Uterus (tissue), 4 donors: ENCODE measurements around the gene TFPI2. TPM values are rescaled to one million over a fixed set of nuclear protein-coding genes. Genes with fewer than 3 reads are reported as not detected.
"Not testable (repeated sequence)": the region's sequence is repeated elsewhere in the genome, so short reads cannot be mapped to it uniquely, and the experiment has no call there.

Experiments
- DNase-seq, 2 donors: peaks; one replicate each; pipeline ENCODE4 v3.0.0-alpha.2; 2019 to 2020
- H3K27ac ChIP-seq, 2 donors: fragments of 200-600 bp; sonication (generic); 1 replicate in 1 of 2; 2 replicates in 1 of 2; pipeline ENCODE4 v1.5.1; 2016 to 2018
- H3K27me3 ChIP-seq, 2 donors: fragments of 200-600 bp; sonication (generic); one replicate each; pipeline ENCODE4 v1.5.1; 2018 to 2019; ENCODE audit warnings: control low read depth in 1 of 2
- H3K36me3 ChIP-seq, 2 donors: fragments of 200-600 bp; sonication (generic); one replicate each; pipeline ENCODE4 v1.5.1; 2019; ENCODE audit warnings: control low read depth in 1 of 2
- H3K4me1 ChIP-seq, 2 donors: fragments of 200-600 bp; sonication (generic); one replicate each; pipeline ENCODE4 v1.5.1; 2018 to 2019; ENCODE audit warnings: control low read depth in 1 of 2
- H3K4me3 ChIP-seq, 2 donors: fragments of 200-600 bp; sonication (generic); 1 replicate in 1 of 2; 2 replicates in 1 of 2; pipeline ENCODE4 v1.5.1; 2018 to 2019; ENCODE audit warnings: mild to moderate bottlenecking in 1 of 2
- H3K9me3 ChIP-seq, 2 donors: fragments of 200-600 bp; sonication (generic); one replicate each; pipeline ENCODE4 v1.5.1; 2019; ENCODE audit warnings: control low read depth in 1 of 2
- CTCF ChIP-seq, 4 experiments: fragments of 200-600 bp in 2 of 4; fragments of 450-650 bp in 2 of 4; sonication (generic) in 2 of 4; IDR thresholded peaks; one replicate each; pipeline ENCODE4 v1.5.1; 2016 to 2019; ENCODE audit warnings: antibody characterized with exemption in 4 of 4, mild to moderate bottlenecking in 2 of 4, moderate library complexity in 1 of 4
- POLR2A ChIP-seq, 2 donors: fragments of 450-650 bp; IDR thresholded peaks; one replicate each; pipeline ENCODE4 v1.6.1; 2016; ENCODE audit warnings: antibody characterized with exemption in 2 of 2, mild to moderate bottlenecking in 1 of 2, moderate library complexity in 1 of 2
- intact Hi-C: fragments of 100-400 bp; cut with DNase I; formaldehyde crosslinking; loops from one replicate; pipeline ENCODE4 v1.15.1; 2023; ENCODE audit warnings: low total_unique reads
- total RNA-seq, 4 donors: library from RNA; depleted of rRNA in 3 of 4; stranded (reverse); fragments of >200 nt in 3 of 4; gene quantifications; one replicate each; pipeline versions ENCODE4 v1.1.0 to v1.2.4, GENCODE V29; 2014 to 2023
- donor health status: DM: yes; HTN: yes; CAD: no.

The TFPI2 gene
- total RNA-seq, 4 donors from 2014 or later = 6.2 to 15.1 (median 10.5) TPM; not detected in 1

GRCh38 chr7:93921607-93922566 is 31.3 kb upstream of the TFPI2 start, which contains the start of gene GNG11:
GNG11 (plus strand) TSS chr7:93921735; CDS start chr7:93922138, 403 bp downstream.
- H3K9me3 ChIP-seq = no peaks in the 10 kb centered on the region
- no peaks in the 10 kb centered on the region for H3K36me3 ChIP-seq
- H3K27ac ChIP-seq = peak within 1 kb of the TSS; percentile 98
- no peaks in the 10 kb centered on the region for H3K27me3 ChIP-seq
- TF ChIP-seq POLR2A (IDR thresholded peaks at IDR 0.05) = peak; percentile 32 to 40
- TF ChIP-seq CTCF (IDR thresholded peaks at IDR 0.05) = no peak
- DNase-seq = peak; percentile 75 to 79
- H3K4me1 ChIP-seq = no peaks in the 10 kb centered on the region
- peak within 1 kb of the TSS; percentile 76 to 81 for H3K4me3 ChIP-seq
- intact Hi-C loops = no loop called here

GRCh38 chr7:93921186-93921585 is 30.6 kb upstream of the TFPI2 start:
- Histone ChIP-seq H3K9me3 (no peaks in the 10 kb centered on the region), H3K4me3 (peak overlapping the region; percentile 76 to 81), H3K27ac (peak overlapping the region; percentile 98), H3K4me1 (no peaks in the 10 kb centered on the region), H3K27me3 (no peaks in the 10 kb centered on the region), H3K36me3 (no peaks in the 10 kb centered on the region)
- intact Hi-C loops = no loop called here
- TF ChIP-seq CTCF (IDR thresholded peaks at IDR 0.05) (no peak), POLR2A (IDR thresholded peaks at IDR 0.05) (no peak)
- no peak for DNase-seq

DNA sequence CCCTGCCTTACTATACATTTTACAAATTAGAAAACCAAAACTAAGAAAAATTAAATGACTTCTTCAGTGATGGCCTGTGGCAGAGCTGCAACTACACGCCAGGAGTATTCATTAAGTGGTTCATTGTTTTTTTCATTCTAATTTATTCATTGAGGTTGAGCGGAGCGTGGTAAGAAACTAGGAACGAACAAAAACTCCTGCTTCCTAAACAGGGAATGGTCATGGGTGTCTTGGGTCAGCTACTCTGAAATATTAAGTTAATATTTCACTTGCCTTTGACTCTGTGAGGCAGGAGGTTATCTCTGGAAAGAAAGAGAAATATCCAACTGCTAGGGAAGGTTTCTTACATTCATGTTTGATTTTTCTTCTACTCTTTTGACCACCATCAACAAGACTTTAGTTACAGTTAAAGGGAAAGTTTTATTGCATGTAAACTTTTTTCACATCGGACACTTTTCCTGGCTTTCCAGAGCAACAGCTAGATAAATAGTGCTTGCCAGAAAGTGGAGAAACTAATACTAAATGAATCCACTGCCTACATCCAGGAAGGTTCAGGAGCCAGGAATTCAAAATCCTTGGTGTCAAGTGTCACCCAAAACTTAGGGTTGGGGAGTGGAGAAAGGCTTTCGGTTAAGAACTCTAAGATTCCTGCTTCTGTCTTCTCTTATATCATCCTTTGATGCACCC is 30.1 kb upstream of the TFPI2 start:
- Histone ChIP-seq H3K4me3 (peak overlapping the region; percentile 76 to 81), H3K36me3 (no peaks in the 10 kb centered on the region), H3K4me1 (no peaks in the 10 kb centered on the region), H3K27me3 (no peaks in the 10 kb centered on the region), H3K27ac (peak overlapping the region; percentile 98), H3K9me3 (no peaks in the 10 kb centered on the region)
- intact Hi-C loops = no loop called here
- DNase-seq = no peak
- TF ChIP-seq POLR2A (IDR thresholded peaks at IDR 0.05) (no peak), CTCF (IDR thresholded peaks at IDR 0.05) (no peak)

- intact Hi-C loops = not testable (repeated sequence)
Measured at GRCh38 chr7:93916315-93916714, 25.8 kb upstream of the TFPI2 start.

DNA sequence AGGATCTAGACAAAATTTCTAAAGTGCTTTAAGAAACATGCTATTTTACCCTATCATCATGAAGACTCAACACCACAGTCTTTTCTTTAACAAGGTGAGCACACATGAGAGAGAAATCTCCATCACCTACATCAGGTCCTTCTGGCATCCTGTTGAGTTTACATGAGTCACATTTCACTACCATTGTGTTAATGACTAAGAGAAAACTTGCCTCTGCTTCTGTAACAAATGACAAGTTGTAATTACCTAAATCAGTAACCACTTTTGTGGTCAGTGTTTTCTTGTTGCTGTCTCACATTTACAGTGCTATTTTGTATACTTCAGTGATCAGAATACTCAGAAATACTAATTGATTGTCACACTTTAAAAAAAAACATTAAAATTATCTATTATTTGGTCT is 25.3 kb upstream of the TFPI2 start:
- H3K4me1 ChIP-seq, H3K36me3 ChIP-seq, DNase-seq, H3K27me3 ChIP-seq, H3K4me3 ChIP-seq, intact Hi-C loops, H3K9me3 ChIP-seq: not testable (repeated sequence)
- peak overlapping the region; percentile 64 to 78 for H3K27ac ChIP-seq

More at GRCh38 chr7:93916315-93916714, 25.8 kb upstream of the TFPI2 start:
- H3K27me3 ChIP-seq, H3K36me3 ChIP-seq, H3K9me3 ChIP-seq, DNase-seq, H3K4me1 ChIP-seq, H3K4me3 ChIP-seq: not testable (repeated sequence)
- peak overlapping the region; percentile 64 to 78 for H3K27ac ChIP-seq

GRCh38 chr7:93915206-93915842 is 24.8 kb upstream of the TFPI2 start:
- H3K27me3 ChIP-seq, H3K4me3 ChIP-seq, DNase-seq, H3K4me1 ChIP-seq, H3K36me3 ChIP-seq, H3K9me3 ChIP-seq, intact Hi-C loops: not testable (repeated sequence)
- H3K27ac ChIP-seq = peak overlapping the region; percentile 64 to 78
